Activated CD8-positive, alpha-beta memory T cell treated with anti-CD3 and anti-CD28 coated beads, Interleukin-2, amount 50 U/mL, for 24 hours (primary cell): Measurements from ENCODE around the gene FADS2.

Experiments used
- DNase-seq: peaks from one replicate; pipeline ENCODE4 v3.0.0-alpha.2; 2020; ENCODE audit errors: extremely low read depth

The FADS2 gene

DNA sequence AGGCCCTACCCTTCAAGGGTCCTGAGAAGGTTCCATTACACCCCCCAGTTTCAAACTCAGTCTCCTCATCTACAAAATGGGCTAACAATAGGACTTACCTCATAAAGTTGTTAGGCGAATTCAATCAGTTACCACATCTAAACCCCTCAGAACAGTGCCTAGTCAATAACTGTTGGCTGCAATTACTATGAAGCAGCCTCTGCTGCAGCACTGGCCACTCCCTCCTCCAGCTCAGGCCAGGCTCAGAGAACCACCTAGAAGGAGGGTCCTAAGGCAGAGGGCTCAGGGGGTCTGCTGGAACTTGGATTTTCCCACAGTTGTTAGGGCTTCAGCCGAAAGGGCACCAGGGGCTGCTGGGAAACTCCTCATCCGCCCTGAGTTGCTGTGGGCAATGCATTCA lies 58.5 kb downstream of the FADS2 start:
- no peak for DNase-seq

DNA sequence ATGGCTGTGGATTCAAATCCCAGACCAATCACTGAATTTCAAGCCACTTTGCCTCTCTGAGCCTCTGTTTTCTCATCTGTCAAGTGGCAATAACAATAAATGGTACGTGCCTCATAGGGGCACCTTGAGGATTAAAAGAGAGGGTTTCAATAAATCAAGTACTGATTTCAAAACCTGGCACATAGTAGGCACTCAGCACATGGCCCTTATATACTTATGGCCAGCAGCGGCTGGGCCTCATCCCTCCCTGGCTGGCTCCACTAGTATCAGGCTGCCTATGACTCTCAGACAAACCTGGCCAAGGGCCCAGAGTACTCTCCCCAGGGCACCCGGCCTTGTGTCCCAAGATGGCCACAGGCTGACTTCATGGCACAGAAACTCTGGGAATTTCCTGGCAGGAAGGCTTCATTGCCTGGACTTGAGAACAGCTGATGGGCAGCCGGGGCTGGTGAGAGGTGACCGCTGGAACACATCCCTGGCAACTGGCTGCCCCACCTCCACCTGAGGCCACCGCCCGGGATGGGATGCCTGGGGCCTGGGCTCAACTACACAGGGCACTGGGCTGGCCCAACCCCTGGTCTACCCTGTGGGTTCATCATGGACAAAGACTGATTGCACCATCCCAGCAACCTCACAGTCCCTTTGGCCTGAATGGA lies 59.9 kb downstream of the FADS2 start:
- no peak for DNase-seq

DNA sequence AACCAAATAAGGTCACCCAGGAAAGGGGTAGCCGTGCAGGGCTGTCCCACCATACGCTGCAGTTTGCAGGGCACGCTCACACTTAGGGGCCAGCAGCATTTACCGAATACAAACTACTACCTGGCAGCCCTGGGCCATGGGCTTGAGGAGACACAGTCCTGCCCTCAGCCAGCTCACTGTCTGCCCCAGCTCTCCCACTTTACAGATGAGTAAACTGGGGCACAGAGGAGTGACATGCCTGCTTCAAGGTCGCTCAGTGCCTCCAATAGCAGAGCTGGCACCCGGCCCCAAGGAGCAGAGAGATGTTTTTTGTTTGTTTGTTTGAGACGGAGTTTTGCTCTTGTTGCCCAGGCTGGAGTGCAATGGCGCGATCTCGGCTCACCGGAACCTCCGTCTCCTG lies 60.5 kb downstream of the FADS2 start:
- DNase-seq, result no peak

DNA sequence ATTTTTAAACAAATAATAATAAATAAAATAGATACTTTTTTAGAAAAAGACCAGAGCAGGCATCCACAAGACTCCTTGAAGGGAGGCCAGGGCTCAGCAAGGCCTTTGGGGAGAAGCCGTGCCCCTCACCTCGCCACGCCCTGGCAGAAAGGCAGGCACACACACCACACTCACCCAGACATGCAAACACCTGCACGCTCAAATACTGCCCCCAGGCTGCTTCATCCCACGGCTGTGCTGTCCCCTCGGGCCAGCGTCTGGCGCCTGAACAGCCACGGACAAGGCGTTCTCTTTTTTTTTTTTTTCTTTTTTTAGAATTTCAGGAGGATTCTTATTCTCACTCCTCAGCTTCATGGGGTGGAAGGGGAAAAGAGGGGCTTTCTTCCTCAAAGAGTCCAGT lies 61.7 kb downstream of the FADS2 start:
- no peak for DNase-seq

DNA sequence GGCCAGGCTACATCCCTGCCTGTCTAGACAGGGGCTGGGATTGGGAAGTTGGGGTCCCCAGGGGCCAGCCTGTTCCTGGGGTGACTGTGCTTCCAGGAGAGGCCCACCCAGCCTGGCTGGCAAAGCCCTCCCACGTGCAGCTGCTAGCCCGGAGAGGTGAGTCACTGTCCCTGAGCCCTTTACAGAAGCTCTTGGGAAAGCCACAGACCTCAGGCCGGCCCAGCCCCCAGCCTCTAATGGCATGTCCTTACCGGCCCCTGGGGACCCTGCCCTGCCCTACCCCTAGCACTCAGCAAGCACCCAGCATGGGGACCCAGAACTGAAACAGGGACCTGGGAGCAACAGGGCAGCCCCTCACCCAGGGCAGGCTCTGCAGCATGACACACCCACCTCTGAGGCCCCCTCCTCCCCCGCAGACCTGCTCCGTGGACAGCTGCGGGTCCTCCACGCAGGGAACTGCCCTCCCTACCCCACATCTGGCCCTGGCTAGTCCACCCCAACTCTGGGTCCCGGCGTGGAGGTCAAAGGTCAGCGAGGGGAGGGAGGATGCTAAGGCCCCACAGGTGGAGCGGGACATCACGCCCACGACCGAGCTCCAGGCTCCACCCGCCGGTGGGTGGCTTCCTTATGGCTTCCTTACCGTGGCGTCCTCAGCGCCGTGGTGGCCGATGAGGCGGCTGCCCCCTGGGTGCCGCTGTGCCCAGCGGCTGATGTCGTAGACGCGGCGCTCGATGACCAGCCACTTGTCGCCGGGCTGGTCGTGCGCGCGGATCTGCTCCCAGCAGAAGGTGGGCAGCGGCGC lies 62.6 kb downstream of the FADS2 start:
- no peak for DNase-seq

DNA sequence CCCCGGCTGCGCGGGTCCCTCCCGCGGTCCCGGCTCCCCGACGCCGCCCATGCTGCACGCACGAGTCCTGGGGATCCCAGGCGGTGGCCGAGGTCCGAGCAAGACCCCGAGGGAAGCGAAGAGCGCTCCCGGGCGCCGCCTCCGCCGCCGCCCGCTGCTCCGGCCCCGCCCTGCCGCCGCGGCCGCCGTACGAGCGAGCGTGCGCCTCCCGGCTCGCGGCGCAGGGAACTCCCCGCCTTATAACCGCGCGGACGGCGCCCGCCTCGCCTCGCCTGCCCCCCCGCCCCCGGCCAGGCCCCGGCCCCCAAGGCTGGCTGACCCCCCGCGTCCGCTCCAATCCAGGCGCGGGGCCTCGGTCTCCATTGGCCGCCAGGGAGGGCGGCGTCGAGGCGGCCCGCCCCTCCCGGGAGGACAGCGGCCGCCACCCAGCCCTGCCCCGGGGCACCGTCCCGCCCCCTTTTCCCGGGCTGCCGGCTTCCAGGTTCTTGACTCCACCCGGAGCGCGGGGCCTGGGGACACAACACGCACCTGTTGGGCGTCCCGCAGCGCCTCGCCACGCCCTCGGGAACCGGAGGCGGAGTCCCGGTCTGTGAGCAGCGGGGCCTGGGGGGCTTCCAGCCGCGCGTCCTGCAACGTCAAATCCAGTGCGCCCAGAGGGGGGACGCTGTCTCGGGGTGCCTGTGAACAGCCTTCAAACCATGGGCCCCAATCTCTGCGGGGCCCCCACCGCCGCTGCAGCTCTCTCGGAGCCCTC lies 63.4 kb downstream of the FADS2 start, which contains the start of gene FADS3:
FADS3 (minus strand) TSS at position 215 of the 754 bp plus-strand sequence; CDS start at position 51, 164 bp downstream.
- no peak for DNase-seq

DNA sequence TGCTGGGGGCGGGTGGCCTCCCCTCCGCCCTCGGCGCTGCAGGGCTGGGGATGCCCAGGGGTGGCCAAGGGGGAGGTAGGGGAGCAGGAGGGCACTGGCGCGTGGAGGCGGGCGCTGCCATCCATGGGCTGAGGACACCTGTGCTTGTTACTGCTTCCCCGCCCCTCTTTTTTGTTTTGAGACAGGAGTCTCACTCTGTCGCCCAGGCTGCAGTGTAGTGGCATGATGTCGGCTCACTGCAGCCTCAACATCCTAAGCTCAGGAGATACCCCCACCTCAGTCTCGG lies 63.9 kb downstream of the FADS2 start:
- no peak for DNase-seq

DNA sequence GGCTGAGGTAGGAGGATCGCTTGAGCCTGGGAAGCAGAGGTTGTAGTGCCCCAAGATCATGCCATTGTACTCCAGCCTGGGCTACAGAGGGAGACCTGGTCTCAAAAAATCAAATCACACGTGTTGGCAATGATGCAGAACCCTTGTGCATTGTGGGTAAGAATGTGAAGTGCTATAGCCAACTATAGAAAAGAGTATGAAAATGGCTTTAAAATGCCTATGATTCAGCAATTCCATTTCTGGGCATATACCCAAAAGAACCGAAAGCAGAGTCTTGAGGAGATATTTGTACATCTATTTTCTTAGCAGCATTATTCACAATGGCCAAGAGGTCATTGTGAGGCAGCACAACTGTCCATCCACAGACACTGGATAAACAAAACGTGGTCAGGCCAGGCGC lies 65.9 kb downstream of the FADS2 start:
- DNase-seq, result no peak

DNA sequence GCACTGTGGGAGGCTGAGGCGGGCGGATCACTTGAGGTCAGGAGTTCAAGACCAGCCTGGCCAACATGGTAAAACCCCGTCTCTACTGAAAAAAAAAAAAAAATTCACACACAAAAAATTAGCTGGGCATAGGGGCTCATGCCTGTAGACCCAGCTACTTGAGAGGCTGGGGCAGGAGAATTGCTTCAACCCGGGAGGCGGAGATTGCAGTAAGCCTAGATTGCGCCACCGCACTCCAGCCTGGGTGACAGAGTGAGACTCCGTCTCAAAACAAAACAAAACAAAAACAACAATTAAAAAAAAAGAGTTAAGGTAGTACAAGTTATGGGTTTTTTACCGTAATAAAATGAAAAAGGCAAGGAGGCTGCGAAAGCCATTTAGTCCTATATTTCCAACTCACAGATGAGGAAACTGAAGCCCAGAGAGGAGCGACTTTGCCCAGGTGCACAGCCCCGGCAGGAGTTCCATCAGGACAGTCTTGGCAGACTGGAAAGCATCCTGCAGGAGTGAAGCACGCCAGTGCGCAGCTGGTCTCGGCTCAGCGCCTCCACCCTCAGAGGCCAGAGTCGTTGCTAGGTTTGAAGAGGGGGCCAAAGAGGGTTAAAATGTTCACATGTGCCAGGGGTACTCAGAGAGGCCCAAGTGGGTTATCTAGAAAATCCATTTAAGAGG lies 67.1 kb downstream of the FADS2 start:
- no peak for DNase-seq

DNA sequence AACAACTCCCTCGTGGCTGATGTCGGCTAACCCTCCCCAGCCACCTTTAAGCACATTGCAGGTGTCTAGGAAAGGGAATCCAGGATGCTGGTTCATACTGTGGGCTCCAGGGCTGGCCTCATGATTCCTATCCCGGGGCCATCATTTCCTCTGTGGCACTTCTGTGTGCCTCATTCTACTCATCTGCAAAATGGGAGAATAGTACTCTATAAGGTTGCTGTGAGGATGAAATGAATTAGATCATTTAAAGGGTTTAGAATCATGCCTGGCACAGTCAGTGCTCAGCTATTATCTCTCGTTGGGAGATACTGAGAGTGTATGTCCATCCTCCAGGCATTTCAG lies 67.6 kb downstream of the FADS2 start:
- no peak for DNase-seq

DNA sequence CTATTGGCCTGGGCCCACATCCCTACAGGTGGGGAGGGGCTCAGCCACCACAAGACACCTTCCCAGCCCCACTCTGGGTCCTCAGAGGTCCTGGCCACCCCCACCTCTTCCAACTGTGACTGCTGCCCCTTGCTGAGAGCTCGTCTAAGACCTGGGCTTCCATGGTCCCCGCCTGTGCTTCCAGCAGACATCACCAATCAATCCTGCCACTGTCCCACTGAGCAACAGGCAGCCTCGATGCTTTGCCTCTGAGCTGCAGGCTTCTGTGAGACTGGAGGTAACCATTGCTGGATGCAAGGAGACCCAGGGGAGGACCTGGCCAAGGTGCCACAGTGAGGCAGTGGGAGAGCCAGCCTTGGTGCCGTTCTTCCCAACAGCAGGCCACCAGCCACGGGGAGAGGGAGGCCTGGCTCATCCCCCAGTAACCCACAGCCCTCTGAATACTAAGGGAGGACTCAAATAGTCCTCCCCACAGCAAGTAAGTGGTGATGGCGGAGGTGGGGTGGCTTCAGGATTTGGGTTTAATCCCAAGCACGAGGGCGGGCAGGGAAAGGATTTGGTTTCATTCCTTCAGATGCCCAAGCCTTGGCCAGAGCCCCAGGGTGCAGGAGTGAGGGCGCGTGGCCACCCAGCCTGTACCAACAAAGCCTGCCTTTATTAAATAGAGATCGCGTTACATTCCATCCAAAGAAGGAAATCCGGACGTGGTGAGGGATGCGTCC lies 68.7 kb downstream of the FADS2 start:
- no peak for DNase-seq

DNA sequence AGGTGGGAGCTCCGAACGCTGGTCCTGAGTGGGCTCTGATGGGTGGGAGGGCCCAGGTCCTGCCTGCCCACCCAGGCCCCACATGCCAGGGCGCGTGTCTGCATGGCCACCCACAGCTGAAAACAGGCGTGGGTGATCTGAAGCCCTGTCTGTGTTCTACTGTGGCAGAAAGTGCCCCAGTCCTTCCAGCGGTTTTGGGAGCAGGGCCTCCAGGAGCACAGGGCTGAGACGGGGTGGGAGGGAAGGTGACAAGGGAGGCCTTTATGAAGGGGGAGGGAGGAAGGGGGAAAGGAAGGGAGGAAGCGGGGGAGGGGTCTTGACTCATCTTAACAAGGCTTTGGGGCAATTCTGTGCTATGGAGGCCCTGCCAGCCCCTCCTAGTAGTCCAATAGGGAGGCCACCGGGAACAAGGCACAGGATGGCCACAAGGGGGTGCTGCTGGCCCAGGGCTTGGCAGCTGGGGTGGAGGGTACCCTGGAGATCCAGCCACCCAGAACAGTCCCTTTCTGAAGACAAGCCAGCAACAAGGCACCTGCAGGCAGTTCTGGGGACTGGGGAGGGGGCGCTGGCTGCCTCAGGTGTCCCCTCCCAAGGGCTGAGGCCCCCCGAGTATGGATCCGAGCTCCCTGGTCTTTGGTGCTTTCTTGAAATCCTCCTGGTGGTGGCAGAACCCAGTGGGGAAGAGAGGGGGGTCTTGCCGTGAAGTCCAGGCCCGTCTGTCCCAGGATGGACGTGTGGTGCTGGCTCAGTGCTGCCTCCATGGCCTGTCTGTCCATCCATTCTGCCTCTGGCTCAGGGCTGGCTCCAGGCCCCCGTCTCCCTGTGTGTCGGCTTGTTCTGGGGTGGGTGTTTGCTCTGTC lies 69.5 kb downstream of the FADS2 start:
- DNase-seq, result peak; percentile 56

DNA sequence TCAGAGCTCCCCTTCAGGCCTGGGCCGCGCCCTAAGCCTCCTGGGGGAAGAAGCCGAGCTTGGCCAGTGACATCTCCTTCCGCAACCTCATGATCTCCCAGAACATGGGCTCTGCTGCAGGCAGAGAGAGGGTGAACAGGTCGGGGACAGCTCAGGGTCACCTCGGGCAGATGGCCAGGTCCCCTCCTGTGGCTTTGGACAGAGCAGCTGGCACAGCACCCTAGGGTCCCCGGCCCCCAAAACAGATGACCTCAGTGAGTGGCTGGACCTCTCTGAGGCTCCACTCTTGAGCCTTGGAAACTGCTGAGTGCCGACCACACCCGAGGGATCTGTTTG lies 70.1 kb downstream of the FADS2 start:
- DNase-seq, result no peak

DNA sequence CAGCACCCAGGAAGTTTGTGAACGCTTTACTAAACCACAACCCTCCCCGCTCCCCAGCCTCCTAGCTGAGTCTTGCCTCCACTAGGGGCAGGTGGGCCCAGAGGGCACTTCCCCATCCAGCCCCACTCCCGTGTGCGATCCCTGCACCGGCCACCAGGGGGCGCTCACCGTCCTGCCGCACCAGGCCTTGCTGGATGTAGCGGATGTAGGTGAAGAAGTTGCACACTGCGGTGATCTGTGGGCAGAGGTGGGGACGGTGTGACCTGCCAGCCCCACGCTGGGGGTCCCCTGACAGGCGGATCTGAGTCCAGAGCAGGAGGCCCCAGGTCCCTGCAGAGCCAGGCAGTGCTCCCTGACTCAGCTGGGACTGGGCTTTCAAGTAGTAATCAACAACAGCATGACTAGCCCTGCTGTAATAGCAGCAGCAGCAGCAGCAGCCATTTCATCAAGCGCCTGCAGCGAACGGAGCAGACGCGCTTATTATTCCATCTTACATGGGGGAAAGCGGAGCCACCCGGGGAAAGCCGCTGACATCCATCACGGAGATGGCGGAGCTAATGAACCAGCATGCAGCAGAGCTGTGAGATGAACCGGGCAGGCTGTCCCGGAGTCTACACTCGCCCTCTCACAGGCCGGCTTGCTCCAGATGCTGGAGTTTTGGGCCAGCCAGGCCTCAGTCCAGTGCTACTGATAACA lies 71.2 kb downstream of the FADS2 start:
- DNase-seq, result peak; percentile 76

DNA sequence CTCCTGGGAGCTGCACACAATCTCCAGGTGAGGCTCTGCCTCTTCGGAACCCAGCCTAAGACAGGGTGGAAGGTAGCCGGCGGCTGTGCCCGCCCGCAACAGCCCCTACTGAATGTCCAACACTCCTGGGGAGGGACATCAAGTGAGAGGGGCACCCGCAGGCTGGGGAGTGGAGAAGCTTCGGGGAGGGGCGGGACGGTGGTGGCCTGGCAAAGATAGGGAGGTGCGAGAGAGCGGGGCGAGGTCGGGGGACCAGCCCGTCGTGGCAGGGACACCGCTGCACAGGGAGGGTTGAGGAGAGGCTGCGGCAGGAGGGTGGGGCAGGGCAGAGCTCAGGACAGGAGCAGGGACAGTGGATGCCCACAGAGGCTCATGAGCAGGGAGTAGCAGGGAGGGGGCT lies 72.2 kb downstream of the FADS2 start:
- DNase-seq, result no peak

DNA sequence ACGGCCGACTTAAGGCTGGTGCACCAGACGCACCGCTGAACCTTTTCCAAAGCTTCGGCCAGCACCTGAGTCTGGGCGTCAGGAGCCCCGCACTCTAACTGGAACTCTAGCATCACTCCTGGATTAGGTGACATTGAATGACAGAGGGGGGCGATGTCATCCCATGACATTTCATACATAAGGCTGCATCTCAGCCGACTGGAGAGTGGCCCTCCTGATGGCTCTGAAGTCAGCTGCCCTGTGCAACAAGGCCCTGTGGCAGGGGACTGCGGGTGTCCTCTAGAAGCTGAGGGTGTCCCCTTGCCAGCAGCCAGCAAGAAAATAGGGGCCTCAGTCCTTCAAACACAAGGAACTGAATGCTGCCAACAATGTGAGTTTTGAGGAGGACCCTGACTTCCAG lies 73.3 kb downstream of the FADS2 start:
- no peak for DNase-seq

DNA sequence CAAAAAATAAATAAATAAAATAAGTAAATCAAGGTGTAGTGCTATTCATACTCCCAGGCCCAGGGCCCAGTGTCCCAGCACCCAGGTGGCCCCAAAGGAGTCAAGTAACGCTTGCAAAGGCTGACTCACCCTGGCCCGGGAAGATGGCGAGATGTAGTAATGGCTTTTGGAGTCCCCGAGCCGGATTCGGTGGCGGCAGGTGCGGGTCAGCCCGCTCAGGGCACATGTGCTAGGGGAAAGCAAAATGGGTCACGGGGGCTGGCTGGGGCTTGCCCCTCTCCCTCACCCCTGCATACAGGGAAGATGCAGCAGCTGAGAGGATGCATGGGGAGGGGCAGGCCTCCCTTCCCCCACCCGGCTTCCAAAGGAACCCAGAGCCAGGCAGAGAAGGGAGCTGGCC lies 74.2 kb downstream of the FADS2 start:
- DNase-seq, result no peak

DNA sequence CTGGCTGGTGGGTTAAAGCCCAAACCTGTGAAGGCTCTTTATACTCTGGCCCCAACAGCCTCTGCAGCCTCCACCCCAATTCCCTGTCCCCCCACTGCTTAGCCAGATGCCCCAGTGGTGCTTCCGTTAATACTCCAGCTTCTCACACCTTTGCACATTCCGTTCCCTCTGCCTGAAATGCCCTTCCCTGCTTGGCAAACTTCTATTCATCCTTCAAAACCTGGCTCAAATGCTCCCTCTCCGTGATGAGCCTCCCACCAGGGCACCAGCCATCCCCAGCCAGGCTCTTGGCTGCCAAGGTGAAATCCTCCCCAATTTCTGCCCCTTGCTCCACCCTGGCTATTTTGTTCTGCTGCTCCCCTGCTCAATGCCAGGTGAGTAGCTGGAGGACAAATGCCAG lies 75.7 kb downstream of the FADS2 start:
- no peak for DNase-seq

DNA sequence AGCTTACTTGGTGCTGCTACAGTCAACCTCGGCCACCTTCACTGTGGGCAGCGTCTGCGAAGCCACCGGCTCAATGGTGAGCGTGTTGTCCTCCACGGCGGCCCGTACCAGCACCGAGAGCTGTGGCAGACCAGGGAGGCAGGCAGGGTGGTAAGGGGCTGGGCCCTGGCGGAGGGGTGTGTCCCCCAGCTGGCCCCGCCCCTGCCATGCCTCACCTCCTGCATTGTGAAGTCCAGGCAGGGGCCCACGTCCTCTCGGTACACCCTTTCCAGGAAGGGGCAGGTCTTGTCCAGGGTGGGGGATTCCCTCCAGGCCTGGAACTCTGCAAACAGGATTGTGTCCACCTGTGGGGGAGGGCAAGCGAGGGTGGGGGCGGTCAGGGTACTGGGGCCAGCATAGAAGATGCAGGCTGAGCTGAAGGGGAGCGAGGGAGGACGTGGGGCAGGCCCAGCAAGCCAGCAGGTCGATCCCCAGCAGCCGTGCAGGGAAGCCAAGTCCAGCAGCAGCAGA lies 76.5 kb downstream of the FADS2 start:
- DNase-seq, result no peak

DNA sequence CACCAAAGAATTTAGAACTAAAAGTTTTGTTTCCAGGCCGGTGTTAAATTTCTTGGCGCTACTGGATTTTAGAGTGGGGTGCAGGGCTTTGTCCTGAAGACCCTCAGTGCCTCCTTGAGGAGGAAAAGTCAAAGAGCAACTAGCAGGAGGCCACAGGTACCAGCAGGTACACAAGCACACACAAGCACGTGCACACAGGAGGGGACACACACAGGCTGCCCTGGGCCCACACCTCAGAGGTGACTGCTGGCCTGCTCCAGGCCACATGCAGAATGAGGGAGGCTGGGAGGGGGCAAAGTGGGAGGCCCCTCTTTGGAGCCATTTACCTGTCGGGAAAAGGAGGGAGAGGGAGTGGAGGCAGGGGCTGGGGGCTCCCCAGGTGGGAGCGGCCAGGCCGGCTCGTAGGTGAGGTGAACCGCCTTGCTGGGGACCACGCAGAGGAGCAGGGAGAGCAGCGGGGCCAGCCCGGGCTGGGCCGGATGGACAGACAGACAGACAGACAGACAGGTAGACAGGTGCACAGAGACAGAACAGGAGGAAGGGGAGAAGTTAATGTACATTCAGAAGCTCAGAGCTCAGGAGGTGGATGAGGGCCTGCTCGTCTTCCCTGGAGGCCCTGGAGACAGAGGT lies 77.1 kb downstream of the FADS2 start:
- no peak for DNase-seq
